K562 (cell line): ENCODE data around the gene CD8A. TPM values are rescaled to one million over a fixed set of nuclear protein-coding genes. Genes with fewer than 3 reads are reported as not detected.

Source experiments
- ATAC-seq: fragments of 200-7000 bp; cut with Tn5 transposase; 3 replicates; pipeline ENCODE4 v1.9.1; 2020; ENCODE audit warnings: moderate library complexity
- BruUV-seq: library from RNA; stranded (reverse); fragments of 400-500 nt; replicated peaks from 2 replicates; lab custom pipeline; 2021; lab: Mats Ljungman, UMichigan
- CTCF ChIA-PET: fragments of 300-600 bp; formaldehyde crosslinking; extraction: SDS; loops from one replicate; lab custom pipeline; 2021; ENCODE audit warnings: low intra/inter-chr PET ratio; lab: Yijun Ruan, JAX
- POLR2A ChIA-PET: fragments of 300-600, 350-650 bp; sonication (Branson Sonifier 250); formaldehyde crosslinking; extraction: SDS; loops from one replicate; lab custom pipeline; 2021; ENCODE audit warnings: antibody characterized with exemption, inconsistent platforms; lab: Yijun Ruan, JAX
- DNase-seq, 4 experiments: peaks; one replicate each; pipeline versions ENCODE4 v3.0.0 to v3.0.0-alpha.2; 2011 to 2018; ENCODE audit warnings: low spot score in 3 of 4, mixed read lengths in 3 of 4; ENCODE audit errors: extremely low read depth in 1 of 4
- FAIRE-seq: peaks from 2 replicates; lab custom pipeline; 2011; peaks lifted over from hg19 to GRCh38; lab: Jason Lieb, UNC
- H2AFZ ChIP-seq: 2 replicates; pipeline ENCODE4 v1.6.0; 2011; ENCODE audit warnings: low read depth, low read length, control low read depth, inconsistent platforms
- H3K27ac ChIP-seq: fragments of 200-600 bp; 3 replicates; pipeline ENCODE4 v1.8.0; 2011; ENCODE audit warnings: low read depth, mild to moderate bottlenecking, control low read depth, inconsistent platforms, low read length, moderate library complexity, mixed read lengths; ENCODE audit errors: extremely low read depth
- H3K27me3 ChIP-seq, 2 experiments: fragments of 300-600 bp in 1 of 2; 2 replicates in 1 of 2; 3 replicates in 1 of 2; pipeline versions ENCODE4 v1.6.0 to v1.8.0; 2011; ENCODE audit warnings: inconsistent platforms in 2 of 2, low read length in 2 of 2, mild to moderate bottlenecking in 1 of 2, mixed read lengths in 1 of 2, moderate library complexity in 1 of 2; ENCODE audit not compliant: control insufficient read depth in 2 of 2, insufficient read depth in 2 of 2
- H3K36me3 ChIP-seq: fragments of 300-600 bp; 3 replicates; pipeline ENCODE4 v1.8.0; 2011; ENCODE audit warnings: mild to moderate bottlenecking, low read length, inconsistent platforms; ENCODE audit not compliant: control insufficient read depth, insufficient read depth
- H3K4me1 ChIP-seq, 2 experiments: fragments of 200-600 bp in 1 of 2; replicated peaks in 1 of 2; 2 replicates in 1 of 2; 3 replicates in 1 of 2; pipeline versions ENCODE4 v1.5.1 to v1.8.0; 2011; ENCODE audit warnings: inconsistent platforms in 2 of 2, low read length in 2 of 2, mild to moderate bottlenecking in 1 of 2, mixed read lengths in 1 of 2, moderate library complexity in 1 of 2; ENCODE audit not compliant: control insufficient read depth in 2 of 2, insufficient read depth in 2 of 2
- H3K4me2 ChIP-seq: 2 replicates; pipeline ENCODE4 v1.6.1; 2011; ENCODE audit warnings: low read length, control low read depth, inconsistent platforms, mixed read lengths; ENCODE audit not compliant: insufficient read depth
- H3K4me3 ChIP-seq: fragments of 200-600 bp; sonication (generic), shearing (Covaris generic); 2 replicates; pipeline ENCODE4 v1.5.1; 2016; ENCODE audit warnings: control low read depth, inconsistent platforms
- H3K79me2 ChIP-seq: fragments of 200-600 bp; 3 replicates; pipeline ENCODE4 v1.8.0; 2011; ENCODE audit warnings: low read length, inconsistent platforms; ENCODE audit not compliant: control insufficient read depth, insufficient read depth
- H3K9ac ChIP-seq, 2 experiments: 2 replicates each; pipeline versions ENCODE4 v1.6.0 to v1.6.1; 2011; ENCODE audit warnings: low read depth in 2 of 2, low read length in 2 of 2, control low read depth in 1 of 2, inconsistent platforms in 1 of 2, mild to moderate bottlenecking in 1 of 2, mixed read lengths in 1 of 2; ENCODE audit not compliant: insufficient read depth in 1 of 2
- H3K9me1 ChIP-seq: one replicate; pipeline ENCODE4 v1.6.0; 2011; ENCODE audit warnings: inconsistent platforms, mild to moderate bottlenecking, low read length, moderate library complexity; ENCODE audit not compliant: control insufficient read depth, insufficient read depth
- H3K9me3 ChIP-seq: replicated peaks from 2 replicates; pipeline ENCODE4 v1.5.1; 2011; ENCODE audit warnings: low read depth, low read length, inconsistent platforms; ENCODE audit not compliant: control insufficient read depth, insufficient read depth
- H4K20me1 ChIP-seq: replicated peaks from 2 replicates; pipeline ENCODE4 v1.6.1; 2011; ENCODE audit warnings: low read length, inconsistent platforms, mixed read lengths; ENCODE audit not compliant: control insufficient read depth, insufficient read depth
- CTCF ChIP-seq, 3 experiments: IDR thresholded peaks in 2 of 3; conservative IDR thresholded peaks in 1 of 3; 2 replicates each; pipeline ENCODE4 v1.5.1; 2011 to 2012; ENCODE audit warnings: low read length in 3 of 3, mild to moderate bottlenecking in 3 of 3, control low read depth in 2 of 3, improper control_type of control experiment in 1 of 3, inconsistent platforms in 1 of 3, low read depth in 1 of 3, mixed read lengths in 1 of 3, moderate library complexity in 1 of 3; ENCODE audit not compliant: insufficient read depth in 2 of 3
- GTF3C2 ChIP-seq: IDR thresholded peaks from 3 replicates; pipeline ENCODE4 v1.6.1; 2011; ENCODE audit warnings: borderline replicate concordance, mild to moderate bottlenecking, moderate library complexity; ENCODE audit not compliant: insufficient read length; ENCODE audit errors: extremely low read depth
- SIX5 ChIP-seq, 2 experiments: IDR thresholded peaks; 2 replicates each; pipeline ENCODE4 v1.6.1; 2011; ENCODE audit warnings: low read length in 2 of 2, borderline replicate concordance in 1 of 2, low read depth in 1 of 2, mild to moderate bottlenecking in 1 of 2, moderate library complexity in 1 of 2; ENCODE audit not compliant: insufficient read depth in 1 of 2
- ZNF212 ChIP-seq: fragments of 450-650 bp; formaldehyde crosslinking; IDR thresholded peaks from 2 replicates; pipeline ENCODE4 v1.4.0; 2020; ENCODE audit warnings: mild to moderate bottlenecking
- ZNF311 ChIP-seq: fragments of 250-450 bp; sonication (Bioruptor Pico); IDR thresholded peaks from 2 replicates; pipeline ENCODE4 v1.4.0; 2020; ENCODE audit warnings: mild to moderate bottlenecking, moderate library complexity
- ZSCAN29 ChIP-seq: fragments of 450-650 bp; IDR thresholded peaks from 2 replicates; pipeline ENCODE4 v1.6.1; 2017
- WGBS: fragments of 100-300 bp; shearing (Covaris generic); methylation state at CpG from one replicate; pipeline ENCODE4 v1.1.6; 2016; ENCODE audit warnings: low coverage, mixed read lengths; ENCODE audit not compliant: insufficient coverage; ENCODE audit errors: missing lambda C conversion rate; 5-methylcytosine and 5-hydroxymethylcytosine counted together
- in situ Hi-C: fragments of 300-500 bp; cut with MboI; formaldehyde crosslinking; loops from 4 replicates; pipeline ENCODE4 v1.15.0; 2018; ENCODE audit warnings: inconsistent platforms, mixed read lengths
- intact Hi-C: fragments of 100-400 bp; cut with micrococcal nuclease; formaldehyde crosslinking; loops from 2 replicates; pipeline ENCODE4 v1.14.2; 2022
- polyA plus RNA-seq, 8 experiments: library from polyadenylated mRNA; depleted of rRNA in 4 of 8; stranded (reverse) in 5 of 8; unstranded in 3 of 8; fragments of >200 nt; fragmentation: Nextera tagmentation in 2 of 8; fragmentation: Illumina TruSeq in 1 of 8; extraction: Ambion mirVana in 2 of 8; extraction: Trizol in 1 of 8; gene quantifications; 2 replicates each; pipeline versions ENCODE4 v1.2.1 to v1.2.3, GENCODE V29; 2011 to 2014; ENCODE audit warnings: inconsistent platforms in 1 of 8, missing spikeins in 1 of 8
- total RNA-seq, 7 experiments: library from RNA; depleted of rRNA in 6 of 7; stranded (reverse); fragments of >200 nt in 6 of 7; fragmentation: Illumina TruSeq in 2 of 7; extraction: Trizol in 2 of 7; gene quantifications; 2 replicates each; pipeline versions ENCODE4 v1.2.1 to v1.2.3, GENCODE V29; 2011 to 2021; ENCODE audit warnings: low replicate concordance in 1 of 7

CD8A gene
- total and polyA plus RNA-seq, 9 of the 15 experiments (the other 6 are each of a cell fraction or from before 2014, with no cell fraction given), result 0.07 TPM; not detected in 8

GRCh38 chr2:86758405-86758804, 32.3 kb downstream of the CD8A start:
- TF ChIP-seq GTF3C2, result no peak
- no peak for TF ChIP-seq SIX5 (IDR thresholded peaks at IDR 0.05; ENCODE audit: borderline replicate concordance in 1 of 2, insufficient read depth in 1 of 2, low read depth in 1 of 2, low read length in 2 of 2)
- no peak for TF ChIP-seq CTCF (IDR thresholded peaks at IDR 0.05 in 2 of 3, conservative IDR thresholded peaks at IDR 0.05 in 1 of 3; ENCODE audit: insufficient read depth in 2 of 3, low read depth in 1 of 3, low read length in 3 of 3)
- no peak for TF ChIP-seq ZNF311 (CRISPR knock-in tag)
- TF ChIP-seq ZSCAN29, result no peak
- TF ChIP-seq ZNF212, result no peak
- CTCF ChIA-PET, result no interaction called here
- no peak overlapping the region for H3K4me3 ChIP-seq
- in situ Hi-C loops, result loop anchor here (10.0 to 25.0 kb wide), 2 partner anchors 54 to 304 kb away; no protein-coding TSS in a partner anchor
- H3K79me2 ChIP-seq, result no peaks in the 10 kb centered on the region
- H3K27me3 ChIP-seq, result no peaks in the 10 kb centered on the region
- peaks cover 30% of the 10 kb centered on the region; the same call in 2 of the 3 replicates for H3K36me3 ChIP-seq
- no peak overlapping the region for H3K27ac ChIP-seq
- H3K9me3 ChIP-seq, result no peaks in the 10 kb centered on the region
- H3K4me1 ChIP-seq, result no peaks in the 10 kb centered on the region
- POLR2A ChIA-PET, result interaction anchor here (1.3 kb wide), 1 partner anchor 10 kb away, joined by 4 read pairs; no protein-coding TSS in a partner anchor
- no peaks in the 10 kb centered on the region for H4K20me1 ChIP-seq
- no peak for DNase-seq
- no peak overlapping the region for H3K4me2 ChIP-seq
- WGBS, result 79% methylated on average over 3 of the region's 3 CpGs
- FAIRE-seq, result no peak
- H3K9me1 ChIP-seq, result no peaks in the 10 kb centered on the region
- H3K9ac ChIP-seq, result no peak overlapping the region
- ATAC-seq, result no peak
- H2AFZ ChIP-seq, result no peak overlapping the region
- BruUV-seq, result no TSS peak
- intact Hi-C loops, result no loop called here
